NB4 (cell line): ENCODE results near the gene MCAM.

ENCODE experiments used
- DNase-seq: peaks from one replicate; pipeline ENCODE4 v3.0.0; 2010; ENCODE audit warnings: low read depth
- H3K4me3 ChIP-seq: one replicate; pipeline ENCODE4 v1.5.1; 2011; ENCODE audit warnings: mild to moderate bottlenecking, low read depth, low read length, moderate library complexity
- MYC ChIP-seq: IDR thresholded peaks from 2 replicates; pipeline ENCODE4 v1.6.1; 2011; ENCODE audit warnings: low read depth, low read length
- POLR2A ChIP-seq: IDR thresholded peaks from 2 replicates; pipeline ENCODE4 v1.6.1; 2011; ENCODE audit warnings: mild to moderate bottlenecking; ENCODE audit not compliant: insufficient read length; ENCODE audit errors: extremely low read depth
- TF ChIP-seq, protein P1 (sequence below): IDR thresholded peaks from one replicate; pipeline ENCODE4 v1.5.1; 2012; ENCODE audit warnings: low read depth, low read length
- TF ChIP-seq, protein P2 (sequence below): IDR thresholded peaks from 2 replicates; pipeline ENCODE4 v1.6.1; 2011; ENCODE audit warnings: low read depth, low read length

Gene MCAM

DNA sequence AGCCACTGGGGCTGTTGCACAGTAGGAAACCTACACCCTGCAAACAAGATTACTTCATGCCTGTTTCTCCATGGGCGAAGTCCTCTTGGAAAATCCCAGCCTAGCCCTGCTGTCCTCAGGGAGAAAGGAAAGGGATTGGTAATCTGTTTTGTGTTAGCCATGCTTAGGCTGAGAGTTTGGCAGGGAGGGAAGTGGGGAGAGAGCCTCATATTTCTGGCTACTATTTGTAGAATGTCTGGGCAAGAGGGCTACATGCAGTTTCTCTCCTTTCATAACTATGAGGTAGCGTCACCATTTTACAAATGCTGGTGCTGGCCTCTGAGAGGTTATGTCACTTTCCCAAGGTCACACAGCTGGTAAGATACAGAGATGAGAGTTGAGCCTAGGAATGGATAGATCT, 30.3 kb upstream of the MCAM start:
- no peak overlapping the region for H3K4me3 ChIP-seq
- TF ChIP-seq MYC (no peak), POLR2A (no peak)
- TF ChIP-seq, protein P1, sequence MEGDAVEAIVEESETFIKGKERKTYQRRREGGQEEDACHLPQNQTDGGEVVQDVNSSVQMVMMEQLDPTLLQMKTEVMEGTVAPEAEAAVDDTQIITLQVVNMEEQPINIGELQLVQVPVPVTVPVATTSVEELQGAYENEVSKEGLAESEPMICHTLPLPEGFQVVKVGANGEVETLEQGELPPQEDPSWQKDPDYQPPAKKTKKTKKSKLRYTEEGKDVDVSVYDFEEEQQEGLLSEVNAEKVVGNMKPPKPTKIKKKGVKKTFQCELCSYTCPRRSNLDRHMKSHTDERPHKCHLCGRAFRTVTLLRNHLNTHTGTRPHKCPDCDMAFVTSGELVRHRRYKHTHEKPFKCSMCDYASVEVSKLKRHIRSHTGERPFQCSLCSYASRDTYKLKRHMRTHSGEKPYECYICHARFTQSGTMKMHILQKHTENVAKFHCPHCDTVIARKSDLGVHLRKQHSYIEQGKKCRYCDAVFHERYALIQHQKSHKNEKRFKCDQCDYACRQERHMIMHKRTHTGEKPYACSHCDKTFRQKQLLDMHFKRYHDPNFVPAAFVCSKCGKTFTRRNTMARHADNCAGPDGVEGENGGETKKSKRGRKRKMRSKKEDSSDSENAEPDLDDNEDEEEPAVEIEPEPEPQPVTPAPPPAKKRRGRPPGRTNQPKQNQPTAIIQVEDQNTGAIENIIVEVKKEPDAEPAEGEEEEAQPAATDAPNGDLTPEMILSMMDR = no peak
- TF ChIP-seq, protein P2, sequence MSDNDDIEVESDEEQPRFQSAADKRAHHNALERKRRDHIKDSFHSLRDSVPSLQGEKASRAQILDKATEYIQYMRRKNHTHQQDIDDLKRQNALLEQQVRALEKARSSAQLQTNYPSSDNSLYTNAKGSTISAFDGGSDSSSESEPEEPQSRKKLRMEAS = no peak
- no peak for DNase-seq

DNA sequence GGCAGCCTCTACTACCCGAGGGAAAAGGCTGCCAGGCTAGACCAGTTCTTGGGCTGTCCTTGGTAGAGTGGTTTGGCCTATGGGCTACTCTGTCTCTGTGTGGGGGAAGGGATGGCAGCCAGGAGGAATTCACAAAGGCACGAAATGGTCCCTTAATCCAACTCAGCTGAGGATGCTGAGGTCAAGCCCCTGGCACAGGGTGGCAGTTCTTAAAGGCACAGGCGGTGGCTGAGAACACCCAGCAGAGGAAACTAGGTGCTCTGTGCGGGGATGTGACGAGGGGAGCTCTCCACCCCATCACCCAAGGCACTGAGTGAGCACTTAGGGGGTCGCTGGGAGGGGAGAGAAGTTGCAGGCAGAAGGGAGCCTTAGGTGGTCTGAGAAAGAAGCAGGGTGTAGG, 29.7 kb upstream of the MCAM start, which contains the start of gene MFRP:
MFRP (minus strand) TSS at position 101 of the 400 bp plus-strand sequence. CDS start 192 bp downstream, outside the sequence.
- H3K4me3 ChIP-seq = no peak within 1 kb of the TSS
- no peak for DNase-seq
- TF ChIP-seq, protein P1 = no peak
- TF ChIP-seq POLR2A (no peak), MYC (no peak)
- TF ChIP-seq, protein P2 = no peak

DNA sequence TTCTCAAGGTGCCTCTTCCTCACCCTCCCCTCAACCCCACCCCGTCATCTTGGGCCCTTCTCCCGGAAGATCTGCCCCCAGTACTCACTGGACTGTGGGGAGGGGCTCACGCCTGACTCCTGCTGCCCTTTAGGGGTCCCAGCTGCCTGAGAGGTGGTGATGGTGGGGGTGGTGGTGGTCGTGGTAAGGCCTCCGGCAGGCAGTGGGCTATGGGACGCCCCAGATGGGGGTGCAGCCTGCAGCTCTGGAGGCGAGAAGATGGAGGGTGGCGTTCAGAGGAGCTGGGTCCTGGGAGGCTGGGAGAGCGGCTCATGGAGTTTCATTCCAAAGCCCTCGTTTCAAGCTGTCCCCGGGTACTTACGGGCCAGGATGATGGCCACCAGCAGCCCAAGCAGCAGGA, 28.8 kb upstream of the MCAM start:
- H3K4me3 ChIP-seq = no peak overlapping the region
- TF ChIP-seq POLR2A (no peak), MYC (no peak)
- TF ChIP-seq, protein P2 = no peak
- TF ChIP-seq, protein P1 = no peak
- DNase-seq = no peak

DNA sequence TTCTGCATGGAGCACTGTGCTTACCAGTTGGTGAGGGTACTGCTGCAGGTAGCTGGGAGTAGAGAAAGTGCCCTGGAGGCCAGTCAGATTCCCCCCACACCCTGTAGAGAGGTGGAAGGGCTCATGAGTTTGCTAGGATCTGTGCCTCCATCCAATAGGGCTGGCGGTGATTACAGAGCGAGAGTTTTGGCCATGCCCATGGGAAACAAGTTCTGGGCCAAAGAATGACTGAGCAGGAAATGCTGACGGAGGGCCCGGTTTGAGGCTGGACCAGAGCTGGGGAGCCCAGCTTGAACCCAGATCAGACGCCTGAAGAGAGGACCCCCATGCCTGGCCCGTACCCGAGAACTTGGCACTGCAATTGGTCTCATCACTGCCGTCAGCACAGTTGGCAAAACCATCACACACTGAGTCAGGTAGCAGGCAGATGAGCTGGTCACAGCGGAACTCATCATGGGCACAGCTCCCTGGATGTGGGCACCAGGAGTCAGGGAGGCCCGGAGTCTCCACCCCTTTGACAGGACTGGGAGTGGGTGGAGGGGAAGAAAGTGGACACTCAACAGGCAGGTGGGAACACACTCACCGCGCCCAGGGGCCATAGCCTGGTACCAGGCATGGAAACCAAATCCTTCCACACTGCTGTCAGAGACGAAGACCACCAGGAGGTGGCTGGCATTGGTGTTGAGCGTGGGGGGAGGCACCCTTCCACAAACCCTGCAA, 27.5 kb upstream of the MCAM start:
- no peak for TF ChIP-seq POLR2A
- TF ChIP-seq, protein P2 = no peak
- TF ChIP-seq MYC = no peak
- TF ChIP-seq, protein P1 = no peak
- no peak for DNase-seq
- no peak overlapping the region for H3K4me3 ChIP-seq

DNA sequence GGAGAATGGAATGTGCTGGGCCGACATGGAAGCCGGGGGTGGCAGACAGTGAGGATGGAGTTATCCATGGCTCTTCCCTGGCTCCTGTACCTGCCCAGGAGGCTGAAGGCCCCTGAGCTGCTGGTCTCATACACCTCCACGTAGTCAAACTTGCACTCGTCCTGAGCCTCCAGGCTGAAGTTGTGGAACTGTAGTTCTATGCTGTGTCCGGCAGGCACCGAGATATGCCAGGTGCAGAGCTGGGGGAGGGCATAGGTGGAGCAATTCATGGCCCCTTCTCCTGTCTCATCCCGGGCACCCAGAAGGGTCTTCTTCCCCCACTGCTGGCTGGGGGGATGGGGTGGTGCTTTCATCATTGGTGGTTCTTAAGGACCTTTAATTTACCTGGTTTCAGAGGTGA, 26.8 kb upstream of the MCAM start:
- no peak for DNase-seq
- H3K4me3 ChIP-seq = no peak overlapping the region
- TF ChIP-seq, protein P1 = no peak
- TF ChIP-seq MYC (no peak), POLR2A (no peak)
- TF ChIP-seq, protein P2 = no peak
